T-helper 1 cell (primary cell): ENCODE measurements around the gene SLC4A1.

ENCODE experiments used
- DNase-seq, 5 donors: peaks; one replicate each; pipeline ENCODE4 v3.0.0-alpha.2; 2012 to 2020
- total RNA-seq, 4 donors: gene quantifications; one replicate each; lab custom pipeline; 2026; lab: John Stamatoyannopoulos, UW

Gene SLC4A1
- total RNA-seq, result 0 to 0.15 (median 0) reads per million in 4 donors

- DNase-seq, result no peak
Measured at GRCh38 chr17:44267818-44268490, at the start of gene SLC4A1. Gene SLC4A1 (minus strand): TSS chr17:44268135. CDS start chr17:44262866, 5,269 bp downstream.

- no peak for DNase-seq
Measured at GRCh38 chr17:44317545-44317944, 49.6 kb upstream of the SLC4A1 start.

DNA sequence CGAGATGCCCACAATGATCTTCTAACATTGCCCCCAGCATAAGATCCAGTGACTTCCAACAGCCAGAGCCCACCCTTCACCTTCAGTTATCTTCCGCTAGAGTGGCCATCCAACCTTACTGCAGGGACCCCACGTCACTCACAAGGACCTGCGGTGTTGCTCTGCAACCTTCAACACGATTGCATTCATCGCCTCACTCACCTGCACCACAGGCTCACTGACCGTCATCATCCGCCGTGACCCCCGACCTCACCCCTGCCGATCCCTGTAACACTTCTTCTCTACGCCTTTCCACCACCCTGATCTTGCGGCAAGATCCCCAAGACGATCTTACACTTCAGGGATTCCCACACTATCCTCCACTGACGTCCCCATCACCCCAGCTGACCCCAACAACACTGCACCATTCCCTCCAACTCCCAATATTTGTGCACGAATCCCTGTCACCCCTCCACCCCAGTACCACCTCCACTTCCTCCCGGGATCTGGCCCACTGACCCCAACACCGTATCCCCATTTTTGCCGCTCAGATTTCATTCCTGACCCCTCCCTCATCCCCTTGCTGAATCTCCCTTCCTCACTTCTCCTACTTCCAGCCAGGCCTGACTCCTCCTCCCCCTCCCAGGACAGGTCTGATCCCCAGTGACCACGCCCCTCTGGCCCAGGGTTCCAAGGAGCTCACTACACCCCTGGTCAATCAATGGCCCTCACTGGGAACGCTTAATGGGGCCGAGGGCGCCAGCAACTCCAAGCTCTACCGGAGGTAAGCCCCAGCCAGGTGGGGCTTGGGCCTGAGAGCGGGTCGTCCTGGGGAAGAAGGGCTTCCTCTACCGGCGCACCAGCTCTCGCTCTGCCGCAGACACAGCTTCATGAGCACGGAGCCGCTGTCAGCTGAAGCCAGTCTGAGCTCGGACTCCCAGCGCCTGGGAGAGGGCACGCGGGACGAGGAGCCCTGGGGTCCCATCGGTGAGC lies 48.1 kb upstream of the SLC4A1 start:
- no peak for DNase-seq

GRCh38 chr17:44314869-44315661 lies 47.1 kb upstream of the SLC4A1 start:
- DNase-seq, result peak in 2 of 5 donors; percentile 25 to 33

DNA sequence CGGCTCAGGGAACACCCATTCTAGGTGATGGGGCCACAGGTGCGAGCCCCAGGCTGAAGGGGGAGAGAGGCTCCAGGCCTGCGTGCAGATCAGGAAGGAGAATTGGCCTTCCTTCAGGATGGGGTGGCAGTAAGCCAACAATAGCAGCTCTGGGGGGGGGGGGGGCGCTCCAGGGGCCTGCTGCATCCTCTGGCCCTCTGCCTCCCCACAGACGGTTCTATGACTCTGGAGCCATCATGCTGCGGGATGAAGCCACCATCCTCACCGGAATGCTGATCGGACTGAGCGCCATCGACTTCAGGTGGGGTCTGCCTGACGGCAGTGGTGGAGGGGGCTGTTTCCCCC lies 46.6 kb upstream of the SLC4A1 start:
- DNase-seq, result no peak

GRCh38 chr17:44314031-44314430 lies 46.1 kb upstream of the SLC4A1 start:
- no peak for DNase-seq

DNA sequence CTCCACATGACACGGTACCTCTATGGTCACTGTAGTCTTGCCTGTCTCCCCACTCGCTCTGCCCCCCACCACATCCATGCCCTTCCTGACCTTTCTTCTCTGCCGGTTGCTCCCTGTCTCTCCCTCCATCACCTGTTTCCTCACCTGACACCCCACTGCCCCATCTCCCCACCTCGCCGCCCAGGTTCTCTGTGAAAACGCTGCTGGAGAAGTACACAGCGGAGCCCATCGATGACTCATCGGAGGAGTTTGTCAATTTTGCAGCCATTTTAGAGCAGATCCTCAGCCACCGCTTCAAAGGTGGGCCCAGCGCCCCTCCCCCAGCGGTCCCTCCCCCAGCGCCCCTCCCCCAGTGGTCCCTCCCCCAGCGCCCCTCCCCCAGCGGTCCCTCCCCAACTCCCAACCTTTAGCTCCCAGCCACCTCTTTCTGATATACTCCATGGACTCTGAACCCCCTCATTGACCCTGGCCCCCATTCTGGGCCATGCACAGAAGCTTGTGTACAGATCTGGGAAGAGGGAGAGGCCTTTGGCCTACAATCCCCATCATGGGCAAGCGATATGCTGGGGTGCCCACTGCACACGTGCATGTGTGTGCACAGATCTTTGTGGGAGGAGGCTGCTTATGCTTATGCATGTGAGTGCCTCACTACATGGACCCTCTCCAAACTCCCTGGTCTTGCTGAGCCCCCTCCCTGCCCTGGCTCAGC lies 44.6 kb upstream of the SLC4A1 start:
- DNase-seq, result no peak

DNA sequence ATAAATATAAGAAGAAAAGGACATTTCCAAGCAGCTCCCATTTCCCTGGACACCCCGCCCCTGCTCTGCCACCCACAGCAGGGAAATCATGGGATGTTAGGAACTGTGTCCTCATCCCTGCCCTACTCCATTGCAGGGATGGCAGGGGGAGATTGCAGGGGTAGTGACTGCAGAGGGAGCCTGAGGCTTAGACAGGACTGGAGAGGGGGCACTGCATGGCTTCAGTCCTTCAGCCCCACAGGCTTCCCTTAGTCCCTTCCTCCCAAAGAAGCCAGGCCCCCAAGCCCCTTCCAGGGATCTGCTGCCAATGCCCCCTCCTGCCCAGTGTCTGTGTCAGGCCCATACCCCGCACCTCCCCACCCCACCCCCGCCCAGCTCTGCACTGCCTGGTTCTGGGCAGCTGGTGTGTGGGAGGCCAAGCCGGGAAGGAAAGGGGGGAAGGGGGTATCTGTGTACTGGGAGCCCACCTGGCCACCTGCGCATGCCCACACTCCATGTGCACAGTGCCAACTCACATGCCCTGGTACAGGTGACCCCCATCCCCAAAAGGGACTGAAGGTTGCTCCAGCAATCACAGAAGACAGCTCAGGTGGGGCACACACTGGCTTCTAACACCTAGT lies 43.7 kb upstream of the SLC4A1 start:
- DNase-seq, result no peak

DNA sequence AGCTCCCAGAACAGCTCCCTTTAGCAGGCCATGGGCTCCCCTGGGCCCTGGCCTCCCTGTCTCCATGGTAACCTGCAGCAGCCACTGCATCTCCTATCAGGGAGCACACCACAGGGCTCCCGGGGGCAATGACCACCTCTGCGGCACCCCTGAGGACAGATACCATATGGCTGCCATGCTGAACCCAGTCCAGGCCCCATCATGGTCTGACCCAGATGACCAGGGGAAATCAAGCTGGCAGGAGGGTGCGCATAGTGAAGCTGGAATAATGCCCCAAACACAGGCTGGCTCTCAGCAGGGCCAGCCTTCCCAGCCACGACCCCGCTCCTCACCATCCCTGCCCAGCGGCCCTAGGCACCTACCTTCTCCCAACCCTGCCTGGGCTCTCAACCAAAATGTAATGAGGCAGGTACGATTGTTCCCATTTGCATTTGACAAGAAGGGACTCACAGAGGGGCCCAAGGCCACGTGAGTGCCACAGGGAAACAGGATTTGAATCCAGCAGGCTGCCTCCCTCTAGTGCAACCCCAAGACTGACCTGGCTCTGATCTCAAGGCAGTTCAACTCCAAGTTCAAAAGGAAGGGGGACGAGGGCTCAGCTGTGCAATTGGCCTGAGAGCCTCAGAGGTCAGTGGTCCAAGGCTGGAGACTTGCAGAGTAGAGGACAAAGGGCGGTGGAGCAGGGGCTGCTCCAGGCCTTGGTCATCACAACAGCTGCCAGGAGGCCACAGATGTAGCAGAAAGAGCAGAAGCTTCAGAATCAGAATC lies 42.9 kb upstream of the SLC4A1 start:
- no peak for DNase-seq

DNA sequence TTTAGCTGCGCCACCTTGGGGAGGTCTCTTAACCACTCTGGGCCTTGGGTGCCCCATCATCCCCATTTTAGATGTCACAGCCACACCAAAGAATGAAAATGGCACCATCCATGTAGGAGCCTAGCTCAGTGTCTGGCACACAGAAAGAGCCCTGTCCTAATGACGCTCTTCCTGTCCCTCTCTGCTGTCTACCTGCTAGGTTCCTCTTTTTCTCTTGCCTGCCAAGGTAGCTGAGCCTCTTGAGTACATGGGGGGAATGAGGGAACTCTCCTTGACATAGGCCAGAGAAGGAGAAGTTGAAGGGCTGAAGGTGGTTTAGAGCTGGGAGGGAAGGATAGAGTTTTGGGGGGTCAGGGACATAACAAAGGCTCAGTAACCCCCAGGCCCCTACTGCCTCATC lies 42.3 kb upstream of the SLC4A1 start:
- no peak for DNase-seq

DNA sequence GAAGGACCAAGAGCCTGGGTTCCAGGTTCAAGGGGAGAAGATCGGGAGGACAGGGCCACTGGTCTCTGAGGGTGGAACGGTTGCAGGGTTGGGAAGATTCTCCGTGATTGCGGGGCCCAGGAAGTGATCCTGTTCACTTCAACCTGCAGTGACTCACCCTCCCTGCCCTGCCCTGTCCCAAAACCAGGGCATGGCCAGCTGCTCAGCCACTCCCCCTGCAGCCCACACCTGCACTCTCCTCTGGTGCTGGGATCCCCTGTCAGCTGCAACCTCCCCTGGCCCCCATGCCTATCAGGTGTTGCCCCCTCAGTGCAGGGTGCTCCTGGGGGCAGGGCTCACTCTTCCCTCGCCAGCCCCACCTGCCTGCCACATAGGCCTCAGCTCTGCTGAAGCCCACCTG lies 41.5 kb upstream of the SLC4A1 start:
- DNase-seq, result no peak

DNA sequence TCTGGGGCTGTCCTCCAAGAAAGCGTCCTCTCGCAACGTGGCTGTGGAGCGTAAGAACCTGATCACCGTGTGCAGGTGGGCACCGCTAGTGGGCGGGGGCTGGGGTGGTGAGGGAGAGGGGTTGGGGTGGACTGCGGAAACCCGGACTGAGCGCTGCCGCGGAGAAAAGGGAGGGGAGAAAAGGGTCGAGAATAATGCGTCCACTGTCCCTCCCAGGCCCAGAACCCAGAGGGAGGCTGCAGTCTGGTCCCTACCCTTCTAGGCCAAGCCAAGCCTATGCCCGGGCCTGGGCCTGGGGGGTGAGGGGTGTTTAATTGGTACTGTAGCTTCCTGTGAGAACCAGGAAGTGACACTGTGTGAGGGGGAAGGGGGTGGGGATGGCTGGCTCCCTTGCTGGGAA lies 40.9 kb upstream of the SLC4A1 start:
- DNase-seq, result no peak

DNA sequence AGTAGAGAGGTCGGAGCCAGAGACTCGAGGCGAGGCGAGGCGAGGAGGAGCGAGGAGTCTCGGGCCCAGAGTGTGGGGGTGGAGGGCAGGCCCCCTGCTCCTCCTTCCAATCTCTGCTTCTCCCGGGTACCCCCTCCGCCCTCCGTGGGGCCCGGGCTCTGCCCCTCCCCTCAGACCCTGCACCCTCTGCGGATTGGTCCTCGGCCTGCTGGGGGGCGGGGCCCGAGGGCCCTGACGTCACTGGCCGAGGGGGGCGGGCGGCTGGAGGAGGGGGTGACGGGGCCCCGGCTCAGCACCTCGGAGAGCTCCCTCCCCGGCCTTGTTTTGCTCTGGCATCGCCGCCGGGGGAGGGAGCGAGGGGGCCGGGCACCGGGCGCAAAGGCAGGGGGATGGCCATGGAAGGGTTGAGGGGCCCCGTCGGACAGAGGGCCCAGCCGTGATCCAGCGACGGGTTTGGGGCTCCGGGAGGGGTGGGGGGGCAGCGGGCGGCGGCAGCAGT lies 40.4 kb upstream of the SLC4A1 start, which contains the start of gene RUNDC3A:
RUNDC3A (plus strand) TSS at position 282 of the 499 bp plus-strand sequence. CDS start 232 bp downstream, outside the sequence.
- peak; percentile 59 to 82 (median 80) for DNase-seq

- DNase-seq, result no peak
Measured at GRCh38 chr17:44307387-44308186, 39.7 kb upstream of the SLC4A1 start.

DNA sequence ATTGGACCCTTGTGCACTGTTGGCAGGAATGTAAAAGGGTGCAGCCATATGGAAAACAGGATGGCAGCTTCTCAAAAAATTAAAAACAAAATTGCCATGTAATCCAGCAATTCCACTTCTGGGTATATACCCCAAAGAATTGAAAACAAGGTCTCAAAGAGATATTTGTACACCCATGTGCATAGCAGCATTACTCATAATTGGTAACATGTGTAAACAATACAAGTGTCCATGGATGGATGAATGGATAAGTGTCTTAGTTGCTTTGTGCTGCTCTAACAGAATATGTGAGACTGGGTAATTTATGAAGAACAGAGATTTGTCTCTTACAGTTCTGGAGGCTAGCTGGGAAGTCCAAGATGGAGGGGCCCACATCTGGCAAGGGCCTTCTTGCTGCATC lies 36.7 kb upstream of the SLC4A1 start:
- no peak for DNase-seq

DNA sequence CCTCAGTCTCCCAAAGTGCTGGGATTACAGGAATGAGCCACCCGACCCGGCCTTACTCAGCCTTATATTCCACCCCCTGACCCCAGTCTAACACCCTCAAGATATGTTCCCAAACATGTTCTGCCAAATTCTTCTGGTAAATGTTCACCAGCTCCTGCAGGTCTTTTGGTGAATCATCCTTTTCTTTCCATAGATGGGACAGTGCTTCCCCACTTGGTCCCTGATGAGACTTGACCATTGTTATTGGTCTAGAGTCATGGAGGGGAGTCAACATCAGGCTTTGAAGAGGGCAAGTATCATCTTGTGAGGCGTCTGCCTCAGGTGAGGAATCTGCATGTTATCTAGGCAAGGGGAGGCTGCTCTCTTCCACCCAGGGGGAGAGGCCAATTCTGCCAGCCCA lies 30.0 kb upstream of the SLC4A1 start:
- no peak for DNase-seq

GRCh38 chr17:44293509-44294226 lies 25.7 kb upstream of the SLC4A1 start:
- no peak for DNase-seq

GRCh38 chr17:44287651-44288050 lies 19.7 kb upstream of the SLC4A1 start:
- DNase-seq, result no peak

GRCh38 chr17:44284024-44284400 lies 16.1 kb upstream of the SLC4A1 start:
- DNase-seq, result no peak
